SKM-1 treated with dmso at 0.1 percent for 144 hours (cell line): ENCODE data around the gene GPR137C.
A peak's percentile ranks its signal among the peaks of the same experiment; 100 is the strongest.

ENCODE experiments used
- DNase-seq: peaks from one replicate; lab custom pipeline; 2025; ENCODE audit not compliant: unreplicated experiment; lab: John Stamatoyannopoulos, UW

Gene GPR137C, protein sequence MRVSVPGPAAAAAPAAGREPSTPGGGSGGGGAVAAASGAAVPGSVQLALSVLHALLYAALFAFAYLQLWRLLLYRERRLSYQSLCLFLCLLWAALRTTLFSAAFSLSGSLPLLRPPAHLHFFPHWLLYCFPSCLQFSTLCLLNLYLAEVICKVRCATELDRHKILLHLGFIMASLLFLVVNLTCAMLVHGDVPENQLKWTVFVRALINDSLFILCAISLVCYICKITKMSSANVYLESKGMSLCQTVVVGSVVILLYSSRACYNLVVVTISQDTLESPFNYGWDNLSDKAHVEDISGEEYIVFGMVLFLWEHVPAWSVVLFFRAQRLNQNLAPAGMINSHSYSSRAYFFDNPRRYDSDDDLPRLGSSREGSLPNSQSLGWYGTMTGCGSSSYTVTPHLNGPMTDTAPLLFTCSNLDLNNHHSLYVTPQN

DNA sequence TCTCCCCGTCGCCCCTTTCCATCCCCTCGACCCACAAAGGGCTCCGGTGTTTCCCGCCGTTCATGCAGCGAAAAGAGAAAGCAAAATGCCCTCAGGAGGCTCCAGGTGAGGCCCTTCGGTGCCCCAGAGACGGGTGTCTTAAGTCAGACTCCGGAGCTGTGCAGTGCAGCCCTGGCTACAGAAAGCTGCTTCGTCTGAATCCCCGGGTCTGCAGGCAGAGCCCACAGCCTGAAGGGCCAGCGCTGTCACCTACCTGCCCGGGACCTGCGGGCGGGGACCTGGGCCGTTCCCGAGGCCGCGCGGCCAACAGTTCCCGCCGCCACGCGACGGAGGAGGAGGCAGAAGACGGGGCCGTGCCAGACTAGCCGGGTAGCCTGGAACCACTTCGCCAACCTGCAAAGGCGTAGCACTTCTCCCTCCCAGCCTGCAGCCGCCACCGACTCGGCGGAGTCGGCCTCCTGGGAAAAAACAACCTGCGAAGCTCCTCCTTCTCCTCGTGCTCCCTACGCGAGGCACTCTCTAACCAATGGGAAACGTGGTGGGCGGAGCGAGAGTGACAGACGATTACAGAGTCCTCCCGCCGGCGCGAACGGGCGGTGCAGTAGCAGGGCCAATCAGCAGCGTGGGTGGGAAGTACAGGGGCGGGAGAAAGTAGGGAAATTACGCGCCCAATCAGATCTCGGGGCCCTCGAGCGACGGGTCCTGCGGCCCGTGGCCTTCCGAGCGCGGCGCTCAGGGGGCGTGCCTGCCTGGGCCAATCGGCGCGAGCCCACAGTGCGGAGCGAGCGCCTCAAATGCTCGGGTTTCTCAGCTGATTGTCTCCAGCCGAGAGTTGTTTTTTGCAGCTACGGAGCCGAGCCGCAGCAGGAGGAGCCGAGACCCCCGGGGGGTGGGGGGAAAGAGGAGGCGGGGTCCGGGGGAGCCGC is at the start of gene GPR137C, which contains the start of gene TXNDC16:
Gene GPR137C (plus strand): TSS at position 774 of the 926 bp plus-strand sequence. CDS start 312 bp downstream, outside the sequence.
Gene TXNDC16 (minus strand): TSS at position 443 of the 926 bp plus-strand sequence. CDS start 8,948 bp downstream, outside the sequence.
- DNase-seq, result peak; percentile 92

- no peak for DNase-seq
Measured at GRCh38 chr14:52513249-52513648, 39.4 kb upstream of the GPR137C start.

DNA sequence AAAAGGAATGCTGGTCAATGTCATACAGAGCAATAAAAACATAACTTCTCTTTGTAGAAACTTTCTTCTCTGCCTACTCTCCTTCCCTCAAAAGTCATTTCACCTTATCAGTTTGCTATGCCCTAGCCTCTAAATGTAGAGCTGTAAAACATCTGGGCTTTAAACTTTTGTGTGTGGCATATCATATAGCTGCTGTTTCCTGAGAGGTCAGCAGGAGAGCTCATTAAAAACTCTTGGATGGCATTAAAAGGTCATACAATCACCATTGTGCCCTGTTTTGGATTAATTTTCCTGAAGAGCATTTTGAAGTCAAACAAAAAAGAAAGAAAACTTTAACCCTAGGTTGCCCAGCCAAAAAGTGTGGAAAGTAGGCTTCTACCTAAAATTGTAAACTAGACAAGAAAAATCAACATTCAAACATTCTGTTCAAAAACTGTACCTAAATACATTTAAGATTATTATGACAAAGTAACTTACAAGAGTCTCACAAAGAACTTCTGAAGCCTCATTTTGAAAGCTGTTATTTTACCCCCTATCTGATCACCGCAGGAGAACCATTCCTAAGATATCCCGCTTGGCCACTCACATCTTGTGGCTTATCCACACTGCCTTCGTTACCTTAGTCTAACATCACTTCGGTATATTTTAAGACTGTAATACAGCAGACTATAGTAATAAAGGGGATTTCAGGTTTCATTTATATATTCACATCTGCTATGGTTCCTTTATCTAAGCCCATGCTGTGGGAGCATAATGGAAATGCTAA is 38.4 kb upstream of the GPR137C start:
- no peak for DNase-seq

GRCh38 chr14:52522033-52522432 is 30.6 kb upstream of the GPR137C start:
- no peak for DNase-seq

DNA sequence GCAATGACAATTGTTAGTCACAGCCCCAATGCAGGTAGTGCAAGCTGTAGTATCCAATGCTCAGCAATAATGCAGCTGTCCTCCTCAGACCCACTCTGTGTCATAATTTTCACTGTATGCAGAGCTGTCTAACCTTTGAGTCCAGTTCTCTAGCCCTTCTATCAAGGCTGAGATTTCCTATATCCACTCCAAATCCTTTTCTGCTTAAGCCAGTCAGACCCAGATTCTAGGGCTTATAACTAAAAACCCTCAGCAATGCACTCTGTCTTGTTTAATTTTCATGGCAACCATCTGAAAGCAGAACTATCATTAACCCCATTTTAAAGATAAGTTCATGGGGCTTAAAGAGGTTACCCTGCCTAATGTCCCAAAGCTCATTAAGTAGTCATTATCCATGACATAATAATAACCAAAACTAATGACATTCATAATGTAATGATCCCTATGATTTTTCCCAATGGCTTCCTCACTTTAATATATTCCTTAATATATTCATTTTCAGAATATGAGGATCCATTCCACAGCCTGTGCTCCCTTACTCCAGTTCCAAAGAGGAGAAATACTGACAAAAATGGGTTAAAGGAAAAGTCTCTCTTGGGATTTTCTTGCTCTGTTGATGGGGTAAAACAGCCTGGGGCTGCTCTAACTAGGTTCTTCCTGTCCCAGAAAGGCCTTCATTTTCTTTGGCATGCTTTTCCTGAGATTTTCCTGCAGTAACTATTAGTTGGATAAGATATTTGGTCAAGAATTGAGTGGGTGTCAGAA is 29.9 kb upstream of the GPR137C start:
- no peak for DNase-seq

DNA sequence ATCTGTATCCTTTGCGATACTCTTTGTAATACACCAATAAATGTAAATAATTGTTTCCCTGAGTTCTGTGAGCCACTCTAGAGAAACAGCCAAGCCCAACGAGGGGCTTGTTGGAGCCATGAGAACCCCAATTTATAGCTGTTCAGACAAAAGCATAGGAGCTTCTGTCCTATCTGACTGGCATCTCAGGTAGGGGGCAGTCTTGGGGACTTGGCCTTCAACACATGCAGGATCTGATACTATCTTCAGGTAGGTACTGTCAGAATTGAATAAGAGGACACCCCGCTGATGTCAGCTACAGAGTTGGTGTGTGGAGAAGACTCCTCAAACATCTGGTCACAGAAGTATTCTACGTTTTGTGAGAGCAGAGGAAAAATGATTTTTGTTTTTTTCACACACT is 25.6 kb upstream of the GPR137C start:
- no peak for DNase-seq

GRCh38 chr14:52531481-52531880 is 21.2 kb upstream of the GPR137C start:
- DNase-seq, result no peak

DNA sequence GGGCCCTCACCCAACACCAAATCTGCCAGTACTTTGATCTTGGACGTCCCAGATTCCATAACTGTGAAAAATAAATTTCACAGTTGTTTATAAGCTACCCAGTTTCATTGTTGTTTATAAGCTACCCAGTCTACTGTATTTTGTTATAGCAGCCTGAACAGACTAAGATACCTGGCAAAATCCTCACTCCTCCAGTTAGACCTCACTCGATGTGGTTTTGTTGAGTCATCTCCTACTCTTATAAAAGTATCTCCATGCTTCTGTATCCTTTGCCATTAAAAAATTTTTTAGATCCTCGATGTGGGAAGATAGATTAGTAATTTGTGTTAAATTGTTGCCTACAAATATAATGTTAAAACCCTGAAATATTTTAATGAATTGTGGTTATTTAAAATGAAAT is 16.4 kb upstream of the GPR137C start:
- no peak for DNase-seq

DNA sequence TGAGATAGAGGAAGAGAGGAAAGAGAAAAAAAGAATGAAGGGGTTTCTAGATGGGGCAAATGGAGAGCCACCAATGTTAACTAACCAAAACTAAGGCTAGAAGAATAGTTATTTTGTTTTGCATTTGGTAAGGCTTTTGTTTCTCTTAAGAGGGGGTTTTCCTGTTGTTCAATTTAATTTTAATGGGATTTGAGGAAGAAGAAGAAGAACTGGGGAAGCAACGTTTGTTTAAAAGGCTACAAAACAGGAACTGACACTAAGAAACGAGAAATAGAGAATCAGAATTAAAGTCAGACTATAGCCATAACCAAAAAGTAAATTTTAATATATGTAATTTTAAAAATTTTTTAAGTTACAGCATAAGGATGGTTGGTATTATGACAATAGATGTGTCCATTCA is 14.0 kb upstream of the GPR137C start:
- DNase-seq, result no peak

DNA sequence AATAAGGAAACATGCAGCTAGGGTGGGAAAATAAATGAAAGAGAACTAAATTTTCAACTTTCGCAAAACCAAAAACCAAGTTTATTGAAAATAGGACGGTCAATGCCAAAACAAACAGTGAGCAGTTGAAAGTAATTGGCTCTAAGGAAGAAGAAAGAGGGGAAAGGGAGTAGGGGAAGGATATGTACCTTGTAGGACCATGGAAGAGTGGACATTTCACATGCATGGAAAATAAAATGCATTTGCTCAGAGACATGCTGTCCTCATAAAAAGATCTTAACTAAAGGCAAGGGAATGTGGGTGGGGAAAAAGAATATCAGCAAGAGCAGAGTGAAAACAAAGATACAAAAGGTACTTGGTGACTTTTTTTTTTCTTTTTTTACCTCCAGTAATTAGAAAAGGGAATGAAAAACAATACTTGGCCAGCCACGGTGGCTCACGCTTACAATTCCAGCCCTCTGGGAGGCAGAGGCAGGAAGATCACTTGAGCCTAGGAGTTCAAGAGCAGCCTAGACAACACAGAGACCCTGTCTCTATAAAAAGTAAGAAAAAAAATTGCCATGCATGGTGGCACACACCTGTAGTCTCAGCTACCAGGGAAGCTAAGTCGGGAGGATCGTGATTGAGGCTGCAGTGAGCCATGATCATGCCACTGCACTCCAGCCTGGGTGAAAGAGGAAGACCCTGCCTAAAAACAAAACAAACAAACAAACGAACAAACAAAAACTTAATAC is 6.9 kb upstream of the GPR137C start:
- no peak for DNase-seq

- no peak for DNase-seq
Measured at GRCh38 chr14:52546318-52546670, 6.3 kb upstream of the GPR137C start.

GRCh38 chr14:52547027-52547426 is 5.6 kb upstream of the GPR137C start:
- no peak for DNase-seq

DNA sequence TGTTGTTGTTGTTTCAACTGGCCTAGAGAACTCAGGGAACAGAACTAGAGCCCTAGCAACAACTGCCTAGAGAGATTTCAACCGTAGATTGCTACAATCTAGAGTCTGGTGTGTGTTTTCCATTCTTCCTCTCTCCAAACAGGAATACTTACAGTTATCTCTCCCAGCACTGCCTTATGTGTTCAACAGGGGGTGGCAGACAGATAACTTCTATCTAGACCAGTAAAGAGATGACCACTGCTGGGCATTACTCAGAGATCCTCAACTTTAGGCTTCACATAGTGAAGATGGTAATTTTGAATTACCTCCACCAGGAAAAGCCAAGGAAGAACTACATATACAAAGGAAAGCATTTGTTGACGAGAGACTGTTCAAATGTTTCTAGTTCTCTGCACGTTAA is 5.1 kb upstream of the GPR137C start:
- DNase-seq, result no peak

DNA sequence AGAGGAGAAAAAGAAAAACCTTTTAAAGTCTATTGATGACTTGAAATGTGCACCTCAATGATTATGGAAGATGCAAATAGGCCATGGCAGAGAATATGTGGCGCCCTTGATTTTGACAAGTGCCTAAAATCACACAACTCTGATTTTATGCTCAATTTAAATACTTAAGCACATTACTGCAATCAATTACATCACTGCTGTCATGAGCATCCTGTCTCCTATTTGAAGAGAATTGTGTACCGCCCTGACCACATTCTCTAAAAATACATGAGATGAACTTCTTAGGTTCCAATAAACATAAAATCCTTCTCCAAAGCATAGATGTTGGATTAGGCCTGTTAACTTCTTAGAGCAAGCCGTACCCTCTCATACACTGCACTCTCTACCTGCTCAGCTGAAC is 2.0 kb upstream of the GPR137C start:
- DNase-seq, result no peak

DNA sequence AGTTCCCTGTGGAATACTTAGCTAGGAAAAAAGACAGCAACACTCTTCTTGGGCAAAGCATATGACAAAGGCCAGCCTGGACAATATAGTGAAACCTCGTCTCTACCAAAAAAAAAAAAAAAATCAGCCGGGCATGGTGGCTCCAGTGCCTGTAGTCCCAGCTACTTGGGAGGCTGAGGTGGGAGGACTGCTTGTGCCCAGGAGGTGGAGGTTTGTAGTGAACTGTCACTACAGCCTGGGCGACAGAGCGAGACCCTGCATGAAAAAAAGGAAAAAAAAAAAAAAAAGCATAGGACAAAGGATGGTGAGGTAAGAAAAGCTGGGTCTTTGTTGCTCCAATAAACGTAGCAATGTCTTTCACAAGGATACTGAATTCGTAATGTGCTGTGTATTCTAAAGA is 1.4 kb upstream of the GPR137C start:
- DNase-seq, result no peak

DNA sequence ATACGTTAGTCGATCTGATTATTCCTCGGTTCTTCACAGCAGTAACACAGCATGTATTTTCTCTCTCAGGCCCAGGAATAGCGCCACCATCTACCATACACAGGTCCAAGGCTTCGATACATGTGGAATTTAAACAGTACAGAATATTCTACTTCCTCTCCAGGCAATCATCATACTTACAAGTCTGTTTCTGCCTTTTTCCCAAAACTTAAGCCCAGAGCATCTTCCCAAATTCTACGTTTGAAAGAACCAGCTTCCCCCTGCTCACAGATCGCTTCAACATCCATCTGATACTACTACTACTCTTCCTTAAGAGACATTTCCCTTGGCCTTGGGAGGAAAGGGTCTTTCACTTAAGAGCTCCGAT is 957 bp upstream of the GPR137C start:
- DNase-seq, result no peak

- DNase-seq, result no peak
Measured at GRCh38 chr14:52553002-52553670, 500 bp downstream of the GPR137C start.

- DNase-seq, result peak; percentile 14
Measured at GRCh38 chr14:52553671-52554575, 1.3 kb downstream of the GPR137C start.
